H1 (cell line): ENCODE measurements around the gene FIP1L1.

Experiments used
- ASH2L ChIP-seq: fragments of 200-600, 300-600 bp; sonication (generic); IDR thresholded peaks from one replicate; pipeline ENCODE4 v1.7.1; 2017; ENCODE audit warnings: low read length
- EP300 ChIP-seq, 2 experiments: IDR thresholded peaks; 1 replicate in 1 of 2; 2 replicates in 1 of 2; pipeline ENCODE4 v1.6.1; 2011 to 2012; ENCODE audit warnings: low read depth in 2 of 2, low read length in 2 of 2, mild to moderate bottlenecking in 2 of 2, borderline replicate concordance in 1 of 2, inconsistent platforms in 1 of 2, moderate library complexity in 1 of 2
- EZH2 ChIP-seq: fragments of 200-600 bp; sonication (generic); IDR thresholded peaks from 2 replicates; pipeline ENCODE4 v1.7.1; 2012; ENCODE audit warnings: low read depth, mild to moderate bottlenecking, moderate library complexity, low read length, inconsistent platforms; ENCODE audit not compliant: severe bottlenecking
- JUND ChIP-seq: IDR thresholded peaks from 2 replicates; pipeline ENCODE4 v1.6.1; 2011; ENCODE audit warnings: mild to moderate bottlenecking, improper control_type of control experiment, low read length
- POLR2AphosphoS5 ChIP-seq: IDR thresholded peaks from 2 replicates; pipeline ENCODE4 v1.6.1; 2011; ENCODE audit warnings: low read depth, low read length
- RNF2 ChIP-seq: fragments of 200-900, 300-1000 bp; sonication (generic); IDR thresholded peaks from 2 replicates; pipeline ENCODE4 v1.7.1; 2016; ENCODE audit warnings: borderline replicate concordance, low read depth, mild to moderate bottlenecking, antibody characterized with exemption, low read length; ENCODE audit not compliant: poor library complexity, severe bottlenecking; ENCODE audit errors: missing control alignments
- TBP ChIP-seq: IDR thresholded peaks from 2 replicates; pipeline ENCODE4 v1.6.1; 2011; ENCODE audit warnings: low read depth, low read length, improper control_type of control experiment
- TF ChIP-seq, protein P1 (sequence below), 3 experiments: IDR thresholded peaks; 1 replicate in 2 of 3; 2 replicates in 1 of 3; pipeline versions ENCODE4 v1.5.1 to v1.6.1; 2011; ENCODE audit warnings: low read length in 3 of 3, mild to moderate bottlenecking in 3 of 3, inconsistent platforms in 2 of 3, low read depth in 1 of 3, moderate library complexity in 1 of 3; ENCODE audit not compliant: insufficient read depth in 1 of 3; ENCODE audit errors: control extremely low read depth in 1 of 3
- TF ChIP-seq, protein P2 (sequence below): IDR thresholded peaks from 2 replicates; pipeline ENCODE4 v1.6.1; 2011; ENCODE audit warnings: low read depth, mild to moderate bottlenecking, low read length; ENCODE audit not compliant: insufficient read depth

DNA sequence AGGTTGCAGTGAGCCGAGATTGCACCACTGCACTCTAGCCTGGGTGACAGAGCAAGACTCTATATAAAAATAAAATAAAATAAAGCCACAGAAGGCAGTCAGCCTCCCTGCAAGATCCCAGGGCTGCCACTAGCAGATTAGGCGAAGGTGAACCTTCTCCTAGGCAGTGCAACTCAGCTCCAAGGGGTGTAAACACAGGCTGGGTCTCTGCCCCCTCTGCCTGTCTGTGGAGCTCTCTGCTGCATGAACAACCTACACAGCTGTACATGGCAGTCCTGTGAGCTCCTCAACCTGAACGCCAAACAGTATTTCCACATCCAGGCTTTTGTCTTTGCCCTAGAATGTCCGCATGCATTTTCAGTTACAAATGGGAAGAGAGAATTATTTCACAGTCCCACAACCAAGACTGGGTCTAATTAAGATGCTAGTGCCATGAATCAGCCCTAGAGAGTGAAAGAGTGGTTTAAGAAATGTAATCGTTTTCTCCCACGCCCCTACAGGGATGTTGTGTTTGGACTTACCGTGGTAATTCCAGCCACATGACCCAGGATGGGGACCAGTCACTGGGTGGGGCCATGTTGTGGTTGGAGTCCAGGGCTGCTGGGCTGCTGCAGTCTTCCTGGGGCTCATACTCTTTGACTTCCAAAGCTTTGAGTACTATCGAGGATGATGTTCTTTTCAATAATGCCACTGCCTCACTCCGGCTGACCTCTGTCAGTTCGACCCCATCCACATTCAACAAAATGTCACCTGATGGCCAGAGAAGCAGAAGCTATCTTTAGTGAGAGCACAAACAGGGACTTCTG, 99.0 kb downstream of the FIP1L1 start:
- no peak for TF ChIP-seq TBP
- TF ChIP-seq, protein P1, sequence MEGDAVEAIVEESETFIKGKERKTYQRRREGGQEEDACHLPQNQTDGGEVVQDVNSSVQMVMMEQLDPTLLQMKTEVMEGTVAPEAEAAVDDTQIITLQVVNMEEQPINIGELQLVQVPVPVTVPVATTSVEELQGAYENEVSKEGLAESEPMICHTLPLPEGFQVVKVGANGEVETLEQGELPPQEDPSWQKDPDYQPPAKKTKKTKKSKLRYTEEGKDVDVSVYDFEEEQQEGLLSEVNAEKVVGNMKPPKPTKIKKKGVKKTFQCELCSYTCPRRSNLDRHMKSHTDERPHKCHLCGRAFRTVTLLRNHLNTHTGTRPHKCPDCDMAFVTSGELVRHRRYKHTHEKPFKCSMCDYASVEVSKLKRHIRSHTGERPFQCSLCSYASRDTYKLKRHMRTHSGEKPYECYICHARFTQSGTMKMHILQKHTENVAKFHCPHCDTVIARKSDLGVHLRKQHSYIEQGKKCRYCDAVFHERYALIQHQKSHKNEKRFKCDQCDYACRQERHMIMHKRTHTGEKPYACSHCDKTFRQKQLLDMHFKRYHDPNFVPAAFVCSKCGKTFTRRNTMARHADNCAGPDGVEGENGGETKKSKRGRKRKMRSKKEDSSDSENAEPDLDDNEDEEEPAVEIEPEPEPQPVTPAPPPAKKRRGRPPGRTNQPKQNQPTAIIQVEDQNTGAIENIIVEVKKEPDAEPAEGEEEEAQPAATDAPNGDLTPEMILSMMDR (IDR thresholded peaks at IDR 0.05; ENCODE audit: control extremely low read depth in 1 of 3, insufficient read depth in 1 of 3, low read depth in 1 of 3, low read length in 3 of 3): no peak
- TF ChIP-seq ASH2L: no peak
- no peak for TF ChIP-seq RNF2
- TF ChIP-seq, protein P2, sequence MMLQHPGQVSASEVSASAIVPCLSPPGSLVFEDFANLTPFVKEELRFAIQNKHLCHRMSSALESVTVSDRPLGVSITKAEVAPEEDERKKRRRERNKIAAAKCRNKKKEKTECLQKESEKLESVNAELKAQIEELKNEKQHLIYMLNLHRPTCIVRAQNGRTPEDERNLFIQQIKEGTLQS: no peak
- no peak for TF ChIP-seq EZH2
- no peak for TF ChIP-seq JUND
- no peak for TF ChIP-seq POLR2AphosphoS5
- no peak for TF ChIP-seq EP300 (IDR thresholded peaks at IDR 0.05; ENCODE audit: borderline replicate concordance in 1 of 2, low read depth in 2 of 2, low read length in 2 of 2)
